ENCODE data around the gene LCOR. TPM values are rescaled to one million over a fixed set of nuclear protein-coding genes. Genes with fewer than 3 reads are reported as not detected.
A peak's percentile ranks its signal among the peaks of the same experiment; 100 is the strongest.
"Not testable (repeated sequence)": the region's sequence is repeated elsewhere in the genome, so short reads cannot be mapped to it uniquely, and the experiment has no call there.

The LCOR gene
- polyA plus RNA-seq, 4 donors: 7.0 to 48.8 (median 9.5) TPM

DNA sequence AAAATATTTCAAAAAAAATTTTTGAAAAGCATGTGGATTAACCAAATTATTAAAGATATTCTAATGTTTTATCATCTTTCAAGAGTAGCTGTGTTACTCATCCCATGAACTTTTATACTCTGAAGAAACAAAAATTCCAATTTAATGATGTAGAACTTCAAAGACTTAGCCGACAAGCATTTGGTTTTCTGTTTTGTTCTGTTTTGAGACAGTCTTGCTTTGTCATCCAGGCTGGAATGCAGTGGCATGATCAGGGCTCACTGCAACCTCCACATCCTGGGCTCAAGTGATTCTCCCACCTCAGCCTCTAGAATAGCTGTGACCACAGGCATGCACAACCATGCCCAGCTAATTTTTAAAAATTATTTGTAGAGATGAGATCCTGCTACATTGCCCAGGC, 17.8 kb upstream of the LCOR start:
- Histone ChIP-seq H3K4me1 (ENCODE audit: control insufficient read depth in 3 of 3, insufficient read depth in 2 of 3, low read depth in 1 of 3, low read length in 2 of 3) (no peaks in the 10 kb centered on the region), H3K27ac (ENCODE audit: low read depth in 1 of 3, low read length in 2 of 3) (no peak overlapping the region), H3K27me3 (ENCODE audit: control insufficient read depth in 3 of 3, insufficient read depth in 3 of 3, low read length in 3 of 3) (no peaks in the 10 kb centered on the region), H3K36me3 (ENCODE audit: control insufficient read depth in 3 of 3, insufficient read depth in 2 of 3, low read depth in 1 of 3, low read length in 3 of 3) (no peaks in the 10 kb centered on the region), H3K4me3 (ENCODE audit: low read depth in 1 of 3, low read length in 3 of 3) (no peak overlapping the region), H3K9me3 (ENCODE audit: control insufficient read depth in 2 of 2, insufficient read depth in 1 of 2, low read depth in 1 of 2, low read length in 1 of 2) (no peaks in the 10 kb centered on the region)
- WGBS, 3 donors: 59 to 77% (median 71%) methylated on average over 1 of the region's 1 CpG
- no peak for DNase-seq
- FAIRE-seq: no peak

DNA sequence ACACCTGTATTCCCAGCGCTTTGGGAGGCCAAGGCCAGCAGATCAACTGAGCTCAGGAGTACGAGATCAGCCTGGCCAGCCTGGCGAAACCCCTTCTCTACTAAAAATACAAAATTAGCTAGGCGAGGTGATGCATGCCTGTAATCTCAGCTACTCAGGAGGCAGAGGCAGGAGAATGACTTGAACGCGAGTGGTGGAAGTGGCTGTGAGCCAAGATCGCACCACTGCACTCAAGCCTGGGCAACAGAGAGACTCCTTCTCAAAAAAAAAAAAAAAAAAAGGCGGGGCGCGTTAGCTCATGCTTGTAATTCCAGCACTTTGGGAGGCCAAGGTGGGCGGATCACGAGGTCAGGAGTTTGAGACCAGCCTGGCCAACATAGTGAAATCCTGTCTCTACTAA, 13.1 kb upstream of the LCOR start:
- H3K27me3 ChIP-seq (ENCODE audit: control insufficient read depth in 3 of 3, insufficient read depth in 3 of 3, low read length in 3 of 3); H3K9me3 ChIP-seq (ENCODE audit: control insufficient read depth in 2 of 2, insufficient read depth in 1 of 2, low read depth in 1 of 2, low read length in 1 of 2); H3K36me3 ChIP-seq (ENCODE audit: control insufficient read depth in 3 of 3, insufficient read depth in 2 of 3, low read depth in 1 of 3, low read length in 3 of 3); H3K4me1 ChIP-seq (ENCODE audit: control insufficient read depth in 3 of 3, insufficient read depth in 2 of 3, low read depth in 1 of 3, low read length in 2 of 3); H3K4me3 ChIP-seq (ENCODE audit: low read depth in 1 of 3, low read length in 3 of 3); H3K27ac ChIP-seq (ENCODE audit: low read depth in 1 of 3, low read length in 2 of 3); DNase-seq; FAIRE-seq: not testable (repeated sequence)
- WGBS, 3 donors: 84 to 90% (median 85%) methylated on average over 9 to 12 of the region's 12 CpGs

DNA sequence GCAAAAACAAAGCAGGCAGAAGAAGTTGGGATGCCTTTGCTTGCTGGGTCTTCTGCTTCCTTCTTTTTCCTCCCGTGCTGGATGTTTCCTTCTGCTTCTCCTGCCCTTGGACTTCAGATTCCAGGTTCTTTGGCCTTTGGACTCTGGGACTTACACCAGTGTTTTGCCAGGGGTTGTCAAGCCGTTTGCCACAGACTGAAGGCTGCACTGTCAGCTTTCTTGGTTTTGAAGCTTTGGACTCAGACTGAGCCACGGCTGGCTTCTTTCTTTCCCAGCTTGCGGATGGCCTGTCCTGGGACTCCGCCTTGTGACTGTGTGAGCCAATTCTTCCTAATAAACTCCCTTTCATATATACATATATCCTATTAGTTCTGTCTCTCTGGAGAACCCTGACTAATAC, 11.3 kb upstream of the LCOR start:
- H3K27me3 ChIP-seq (ENCODE audit: control insufficient read depth in 3 of 3, insufficient read depth in 3 of 3, low read length in 3 of 3): no peaks in the 10 kb centered on the region
- no peaks in the 10 kb centered on the region for H3K9me3 ChIP-seq (ENCODE audit: control insufficient read depth in 2 of 2, insufficient read depth in 1 of 2, low read depth in 1 of 2, low read length in 1 of 2)
- peak; percentile 87 to 90 for DNase-seq
- H3K4me1 ChIP-seq (ENCODE audit: control insufficient read depth in 3 of 3, insufficient read depth in 2 of 3, low read depth in 1 of 3, low read length in 2 of 3): peaks cover 0 to 9% (median 0%) of the 10 kb centered on the region in 3 donors
- H3K36me3 ChIP-seq (ENCODE audit: control insufficient read depth in 3 of 3, insufficient read depth in 2 of 3, low read depth in 1 of 3, low read length in 3 of 3): no peaks in the 10 kb centered on the region
- H3K27ac ChIP-seq (ENCODE audit: low read depth in 1 of 3, low read length in 2 of 3): peak overlapping the region in 2 of 3 donors; percentile 41 to 65
- H3K4me3 ChIP-seq (ENCODE audit: low read depth in 1 of 3, low read length in 3 of 3): no peak overlapping the region
- no peak for FAIRE-seq
- 31 to 57% (median 44%) methylated on average over 5 of the region's 5 CpGs for WGBS, 3 donors

DNA sequence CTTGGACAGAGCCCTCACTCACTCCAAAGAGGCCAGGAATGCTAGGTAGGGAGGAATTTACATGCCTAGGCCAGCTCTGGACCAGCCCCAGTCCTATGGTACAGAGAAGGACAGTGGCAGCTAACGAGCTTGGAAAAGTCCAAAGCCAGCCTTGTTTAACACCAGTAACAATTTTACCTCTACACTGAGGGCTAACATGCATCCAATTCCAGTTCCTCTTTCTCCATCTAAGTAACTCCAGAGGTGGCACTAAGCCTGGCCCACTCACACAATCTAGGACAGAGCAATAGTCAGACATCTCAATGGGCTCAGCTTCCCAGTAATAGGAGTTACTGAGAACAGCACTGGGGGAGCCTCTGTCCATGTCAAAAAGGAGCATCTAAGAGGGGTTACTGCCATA, 5.7 kb upstream of the LCOR start:
- Histone ChIP-seq H3K4me1 (ENCODE audit: control insufficient read depth in 3 of 3, insufficient read depth in 2 of 3, low read depth in 1 of 3, low read length in 2 of 3) (peaks cover 0 to 18% (median 9%) of the 10 kb centered on the region in 3 donors), H3K36me3 (ENCODE audit: control insufficient read depth in 3 of 3, insufficient read depth in 2 of 3, low read depth in 1 of 3, low read length in 3 of 3) (no peaks in the 10 kb centered on the region), H3K9me3 (ENCODE audit: control insufficient read depth in 2 of 2, insufficient read depth in 1 of 2, low read depth in 1 of 2, low read length in 1 of 2) (no peaks in the 10 kb centered on the region), H3K27ac (ENCODE audit: low read depth in 1 of 3, low read length in 2 of 3) (no peak overlapping the region), H3K27me3 (ENCODE audit: control insufficient read depth in 3 of 3, insufficient read depth in 3 of 3, low read length in 3 of 3) (no peaks in the 10 kb centered on the region), H3K4me3 (ENCODE audit: low read depth in 1 of 3, low read length in 3 of 3) (no peak overlapping the region)
- 70 to 78% (median 75%) methylated on average over 1 of the region's 1 CpG for WGBS, 3 donors
- FAIRE-seq: no peak
- DNase-seq: peak in 1 of 2 donors; percentile 20

- H3K4me1 ChIP-seq (ENCODE audit: control insufficient read depth in 3 of 3, insufficient read depth in 2 of 3, low read depth in 1 of 3, low read length in 2 of 3): peaks cover 0 to 20% (median 9%) of the 10 kb centered on the region in 3 donors
- H3K27ac ChIP-seq (ENCODE audit: low read depth in 1 of 3, low read length in 2 of 3): no peak overlapping the region
- no peak for DNase-seq
- no peak for FAIRE-seq
- H3K9me3 ChIP-seq (ENCODE audit: control insufficient read depth in 2 of 2, insufficient read depth in 1 of 2, low read depth in 1 of 2, low read length in 1 of 2): no peaks in the 10 kb centered on the region
- no peaks in the 10 kb centered on the region for H3K36me3 ChIP-seq (ENCODE audit: control insufficient read depth in 3 of 3, insufficient read depth in 2 of 3, low read depth in 1 of 3, low read length in 3 of 3)
- H3K27me3 ChIP-seq (ENCODE audit: control insufficient read depth in 3 of 3, insufficient read depth in 3 of 3, low read length in 3 of 3): no peaks in the 10 kb centered on the region
- 94 to 95% (median 95%) methylated on average over 5 of the region's 5 CpGs for WGBS, 3 donors
- no peak overlapping the region for H3K4me3 ChIP-seq (ENCODE audit: low read depth in 1 of 3, low read length in 3 of 3)
These were observed 3.5 kb upstream of the LCOR start for GRCh38 chr10:96828609-96829008.

DNA sequence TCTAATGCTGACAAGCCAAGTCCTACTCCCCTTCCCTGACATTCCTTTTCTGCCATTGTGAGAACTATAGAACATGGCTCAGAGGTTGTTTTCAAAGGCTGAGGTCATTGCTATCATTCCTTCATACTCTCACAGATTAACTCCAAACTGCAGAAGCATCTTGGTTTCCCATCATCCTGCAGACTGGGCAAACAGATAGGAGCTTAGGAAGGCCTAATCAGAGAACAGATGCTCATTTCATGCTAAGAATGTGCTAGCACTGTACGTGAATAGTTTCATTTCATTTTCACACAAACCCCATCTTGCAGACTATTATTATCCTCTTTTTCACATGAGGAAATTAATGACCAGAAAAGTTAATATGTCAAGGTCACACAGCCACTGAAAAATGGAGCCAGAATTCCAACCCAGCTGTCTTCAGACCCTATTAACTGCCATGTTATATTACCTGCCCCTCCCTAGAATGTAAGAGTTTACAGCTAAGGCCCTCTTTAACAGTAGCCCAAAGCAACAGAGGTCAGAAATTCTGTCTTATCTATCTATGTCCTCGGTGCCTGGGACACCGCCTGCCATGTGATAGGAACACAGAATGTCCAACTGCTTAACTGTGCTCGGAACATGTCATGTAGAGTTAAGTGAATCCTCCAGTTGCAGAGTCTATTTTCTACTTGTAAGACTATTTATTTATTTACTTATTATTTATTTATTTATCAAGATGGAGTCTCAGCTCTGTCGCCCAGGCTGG, 2.9 kb upstream of the LCOR start:
- DNase-seq (no peak), FAIRE-seq (no peak)
- WGBS, 3 donors: 73 to 86% (median 81%) methylated on average over 5 of the region's 5 CpGs

GRCh38 chr10:96830511-96831199, 1.4 kb upstream of the LCOR start:
- Histone ChIP-seq H3K4me3 (ENCODE audit: low read depth in 1 of 3, low read length in 3 of 3) (no peak overlapping the region), H3K4me1 (ENCODE audit: control insufficient read depth in 3 of 3, insufficient read depth in 2 of 3, low read depth in 1 of 3, low read length in 2 of 3) (peaks cover 0 to 24% (median 9%) of the 10 kb centered on the region in 3 donors), H3K27ac (ENCODE audit: low read depth in 1 of 3, low read length in 2 of 3) (peak overlapping the region in 1 of 3 donors; percentile 88), H3K27me3 (ENCODE audit: control insufficient read depth in 3 of 3, insufficient read depth in 3 of 3, low read length in 3 of 3) (no peaks in the 10 kb centered on the region), H3K36me3 (ENCODE audit: control insufficient read depth in 3 of 3, insufficient read depth in 2 of 3, low read depth in 1 of 3, low read length in 3 of 3) (no peaks in the 10 kb centered on the region), H3K9me3 (ENCODE audit: control insufficient read depth in 2 of 2, insufficient read depth in 1 of 2, low read depth in 1 of 2, low read length in 1 of 2) (no peaks in the 10 kb centered on the region)
- FAIRE-seq: no peak
- peak; percentile 91 to 92 for DNase-seq
- 33 to 38% (median 34%) methylated on average over 17 of the region's 17 CpGs for WGBS, 3 donors

More for the DNA sequence above, 2.9 kb upstream of the LCOR start:
- no peaks in the 10 kb centered on the region for H3K27me3 ChIP-seq (ENCODE audit: control insufficient read depth in 3 of 3, insufficient read depth in 3 of 3, low read length in 3 of 3)
- H3K36me3 ChIP-seq (ENCODE audit: control insufficient read depth in 3 of 3, insufficient read depth in 2 of 3, low read depth in 1 of 3, low read length in 3 of 3): no peaks in the 10 kb centered on the region
- H3K4me1 ChIP-seq (ENCODE audit: control insufficient read depth in 3 of 3, insufficient read depth in 2 of 3, low read depth in 1 of 3, low read length in 2 of 3): peaks cover 0 to 20% (median 9%) of the 10 kb centered on the region in 3 donors
- no peak overlapping the region for H3K4me3 ChIP-seq (ENCODE audit: low read depth in 1 of 3, low read length in 3 of 3)
- H3K9me3 ChIP-seq (ENCODE audit: control insufficient read depth in 2 of 2, insufficient read depth in 1 of 2, low read depth in 1 of 2, low read length in 1 of 2): no peaks in the 10 kb centered on the region
- H3K27ac ChIP-seq (ENCODE audit: low read depth in 1 of 3, low read length in 2 of 3): no peak overlapping the region

GRCh38 chr10:96831200-96831866, 765 bp upstream of the LCOR start:
- Histone ChIP-seq H3K27me3 (ENCODE audit: control insufficient read depth in 3 of 3, insufficient read depth in 3 of 3, low read length in 3 of 3) (no peaks in the 10 kb centered on the region), H3K4me1 (ENCODE audit: control insufficient read depth in 3 of 3, insufficient read depth in 2 of 3, low read depth in 1 of 3, low read length in 2 of 3) (peaks cover under 1 to 28% (median 9%) of the 10 kb centered on the region in 3 donors), H3K9me3 (ENCODE audit: control insufficient read depth in 2 of 2, insufficient read depth in 1 of 2, low read depth in 1 of 2, low read length in 1 of 2) (no peaks in the 10 kb centered on the region), H3K4me3 (ENCODE audit: low read depth in 1 of 3, low read length in 3 of 3) (peak overlapping the region; percentile 57 to 98 (median 88)), H3K27ac (ENCODE audit: low read depth in 1 of 3, low read length in 2 of 3) (peak overlapping the region; percentile 88 to 95 (median 92)), H3K36me3 (ENCODE audit: control insufficient read depth in 3 of 3, insufficient read depth in 2 of 3, low read depth in 1 of 3, low read length in 3 of 3) (no peaks in the 10 kb centered on the region)
- WGBS, 3 donors: 18% methylated on average over 14 of the region's 14 CpGs
- DNase-seq (no peak), FAIRE-seq (no peak)

All from small intestine (tissue), 7 donors.